Smooth muscle cell of the umbilical artery (primary cell): Measurements from ENCODE around the gene ADTRP. TPM values are rescaled to one million over a fixed set of nuclear protein-coding genes. Genes with fewer than 3 reads are reported as not detected.

Experiments
- total RNA-seq: library from RNA; depleted of rRNA; stranded (reverse); fragments of >200 nt; gene quantifications from 2 replicates; pipeline ENCODE4 v1.2.3, GENCODE V29; 2014

Gene ADTRP
- total RNA-seq = 0.59 and 4.9 TPM in 2 replicates

GRCh38 chr6:11778648-11779328 is at the start of gene ADTRP:
ADTRP (minus strand) TSS chr6:11778803; CDS start chr6:11778759, 44 bp downstream.

Other genes starting within 250 kb of the ADTRP start
- gene TMEM170B, start 241.1 kb downstream of the ADTRP start, total RNA-seq = 1.8 and 3.3 TPM in 2 replicates
- 12.5 and 20.4 TPM in 2 replicates for gene HIVEP1, start 233.5 kb upstream of the ADTRP start, total RNA-seq